HepG2 (cell line): ENCODE results near the gene C12orf43. TPM values are rescaled to one million over a fixed set of nuclear protein-coding genes. Genes with fewer than 3 reads are reported as not detected.

ENCODE experiments used
- HCFC1 ChIP-seq: fragments of 150-350 bp; IDR thresholded peaks from 2 replicates; pipeline ENCODE4 v1.6.1; 2014; ENCODE audit warnings: low read depth, low read length
- NFIB ChIP-seq: sonication (generic); formaldehyde crosslinking; IDR thresholded peaks from 2 replicates; pipeline ENCODE4 v1.9.0; 2021; ENCODE audit warnings: missing genetic modification reagents, mild to moderate bottlenecking, borderline replicate concordance
- PBX2 ChIP-seq: IDR thresholded peaks from 2 replicates; pipeline ENCODE4 v1.6.1; 2016; ENCODE audit warnings: control low read depth
- PBX3 ChIP-seq: sonication (generic); formaldehyde crosslinking; IDR thresholded peaks from 2 replicates; pipeline ENCODE4 v1.8.1; 2023; ENCODE audit warnings: missing genetic modification reagents, inconsistent platforms, borderline replicate concordance
- RAD51 ChIP-seq: fragments of 450-650 bp; IDR thresholded peaks from 2 replicates; pipeline ENCODE4 v1.6.1; 2016; ENCODE audit warnings: borderline replicate concordance
- THAP7 ChIP-seq: sonication (generic); formaldehyde crosslinking; IDR thresholded peaks from 2 replicates; pipeline ENCODE4 v1.8.1; 2023; ENCODE audit warnings: mild to moderate bottlenecking, missing genetic modification reagents
- ZFY ChIP-seq: sonication (generic); formaldehyde crosslinking; IDR thresholded peaks from 2 replicates; pipeline ENCODE4 v1.4.0; 2020; ENCODE audit warnings: missing genetic modification reagents
- ZNF10 ChIP-seq: sonication (generic); formaldehyde crosslinking; IDR thresholded peaks from 2 replicates; pipeline ENCODE4 v1.4.0; 2020; ENCODE audit warnings: mild to moderate bottlenecking, low read depth, missing genetic modification reagents, borderline replicate concordance
- ZNF784 ChIP-seq: sonication (generic); formaldehyde crosslinking; IDR thresholded peaks from 2 replicates; pipeline ENCODE4 v1.5.1; 2020; ENCODE audit warnings: missing genetic modification reagents, mild to moderate bottlenecking, borderline replicate concordance
- ZZZ3 ChIP-seq: sonication (generic); formaldehyde crosslinking; IDR thresholded peaks from 2 replicates; pipeline ENCODE4 v1.4.0; 2020; ENCODE audit warnings: missing genetic modification reagents, mild to moderate bottlenecking, borderline replicate concordance
- polyA plus RNA-seq, 8 experiments: library from polyadenylated mRNA; depleted of rRNA in 3 of 8; stranded (reverse) in 7 of 8; unstranded in 1 of 8; fragments of >200 nt; fragmentation: Illumina TruSeq in 4 of 8; extraction: Trizol in 4 of 8; gene quantifications; 2 replicates each; pipeline versions ENCODE4 v1.2.1 to v1.2.3, GENCODE V29; 2011 to 2016; ENCODE audit warnings: low read depth in 4 of 8, missing spikeins in 1 of 8, mixed read lengths in 1 of 8; ENCODE audit not compliant: insufficient read depth in 1 of 8
- total RNA-seq, 5 experiments: library from RNA; depleted of rRNA; stranded (reverse); fragments of >200 nt; fragmentation: Illumina TruSeq; extraction: Trizol; gene quantifications; 2 replicates each; pipeline ENCODE4 v1.2.3, GENCODE V29; 2016; ENCODE audit warnings: low read depth in 1 of 5
- TF ChIP-seq, protein P1 (sequence below): sonication (generic); formaldehyde crosslinking; IDR thresholded peaks from 2 replicates; pipeline ENCODE4 v1.4.0; 2020; ENCODE audit warnings: mild to moderate bottlenecking, missing genetic modification reagents, borderline replicate concordance

C12orf43 gene
- total and polyA plus RNA-seq, 2 of the 13 experiments (the other 11 are each of a cell fraction or from before 2014, with no cell fraction given) = 7.9 to 11.1 TPM

DNA sequence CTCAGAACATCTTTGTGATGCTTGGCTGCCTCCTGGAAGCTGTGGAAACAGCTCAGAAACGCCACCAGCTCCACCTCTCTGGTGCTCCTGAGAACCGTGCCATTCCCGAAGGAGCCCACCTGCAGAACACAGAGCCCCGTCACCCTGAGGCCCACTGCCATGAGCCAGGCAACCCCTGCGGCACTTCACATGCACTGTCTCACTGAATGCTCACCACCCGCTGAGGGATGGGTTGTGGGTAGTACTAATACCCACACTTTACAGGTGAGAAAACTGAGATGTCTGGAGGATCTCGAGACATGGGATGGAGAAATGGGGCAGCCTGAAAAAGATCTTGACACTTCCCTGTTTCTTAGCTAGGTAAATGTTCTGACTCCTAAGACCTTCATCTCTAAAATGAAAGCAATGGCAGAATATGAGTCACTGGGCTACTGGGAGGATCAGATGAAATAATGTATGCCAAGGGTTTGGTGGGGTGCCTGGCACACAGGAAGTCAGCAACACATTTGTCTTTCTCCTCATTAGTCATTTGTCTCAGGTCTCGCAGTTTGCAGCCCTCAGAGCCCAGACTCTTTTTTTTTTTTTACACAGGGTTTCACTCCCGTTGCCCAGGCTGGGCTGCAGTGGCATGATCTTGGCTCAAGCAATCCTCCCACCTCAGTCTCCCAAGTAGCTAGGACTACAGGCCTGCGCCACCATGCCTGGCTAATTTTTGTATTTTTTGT lies 17.5 kb upstream of the C12orf43 start (continued):
- TF ChIP-seq, protein P1, sequence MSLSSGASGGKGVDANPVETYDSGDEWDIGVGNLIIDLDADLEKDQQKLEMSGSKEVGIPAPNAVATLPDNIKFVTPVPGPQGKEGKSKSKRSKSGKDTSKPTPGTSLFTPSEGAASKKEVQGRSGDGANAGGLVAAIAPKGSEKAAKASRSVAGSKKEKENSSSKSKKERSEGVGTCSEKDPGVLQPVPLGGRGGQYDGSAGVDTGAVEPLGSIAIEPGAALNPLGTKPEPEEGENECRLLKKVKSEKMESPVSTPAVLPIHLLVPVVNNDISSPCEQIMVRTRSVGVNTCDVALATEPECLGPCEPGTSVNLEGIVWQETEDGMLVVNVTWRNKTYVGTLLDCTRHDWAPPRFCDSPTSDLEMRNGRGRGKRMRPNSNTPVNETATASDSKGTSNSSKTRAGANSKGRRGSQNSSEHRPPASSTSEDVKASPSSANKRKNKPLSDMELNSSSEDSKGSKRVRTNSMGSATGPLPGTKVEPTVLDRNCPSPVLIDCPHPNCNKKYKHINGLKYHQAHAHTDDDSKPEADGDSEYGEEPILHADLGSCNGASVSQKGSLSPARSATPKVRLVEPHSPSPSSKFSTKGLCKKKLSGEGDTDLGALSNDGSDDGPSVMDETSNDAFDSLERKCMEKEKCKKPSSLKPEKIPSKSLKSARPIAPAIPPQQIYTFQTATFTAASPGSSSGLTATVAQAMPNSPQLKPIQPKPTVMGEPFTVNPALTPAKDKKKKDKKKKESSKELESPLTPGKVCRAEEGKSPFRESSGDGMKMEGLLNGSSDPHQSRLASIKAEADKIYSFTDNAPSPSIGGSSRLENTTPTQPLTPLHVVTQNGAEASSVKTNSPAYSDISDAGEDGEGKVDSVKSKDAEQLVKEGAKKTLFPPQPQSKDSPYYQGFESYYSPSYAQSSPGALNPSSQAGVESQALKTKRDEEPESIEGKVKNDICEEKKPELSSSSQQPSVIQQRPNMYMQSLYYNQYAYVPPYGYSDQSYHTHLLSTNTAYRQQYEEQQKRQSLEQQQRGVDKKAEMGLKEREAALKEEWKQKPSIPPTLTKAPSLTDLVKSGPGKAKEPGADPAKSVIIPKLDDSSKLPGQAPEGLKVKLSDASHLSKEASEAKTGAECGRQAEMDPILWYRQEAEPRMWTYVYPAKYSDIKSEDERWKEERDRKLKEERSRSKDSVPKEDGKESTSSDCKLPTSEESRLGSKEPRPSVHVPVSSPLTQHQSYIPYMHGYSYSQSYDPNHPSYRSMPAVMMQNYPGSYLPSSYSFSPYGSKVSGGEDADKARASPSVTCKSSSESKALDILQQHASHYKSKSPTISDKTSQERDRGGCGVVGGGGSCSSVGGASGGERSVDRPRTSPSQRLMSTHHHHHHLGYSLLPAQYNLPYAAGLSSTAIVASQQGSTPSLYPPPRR (CRISPR knock-in tag) = no peak
- TF ChIP-seq RAD51 (no peak), ZZZ3 (CRISPR knock-in tag) (no peak), PBX3 (CRISPR knock-in tag) (no peak), HCFC1 (no peak), ZNF10 (CRISPR knock-in tag) (no peak), THAP7 (CRISPR knock-in tag) (no peak), ZNF784 (no peak), NFIB (no peak), ZFY (CRISPR knock-in tag) (no peak), PBX2 (CRISPR knock-in tag) (no peak)
